Activated gamma-delta T cell (primary cell): ENCODE results near the gene HMGCS2.

ENCODE experiments used
- DNase-seq: peaks from one replicate; lab custom pipeline; 2025; lab: John Stamatoyannopoulos, UW

HMGCS2 gene

DNA sequence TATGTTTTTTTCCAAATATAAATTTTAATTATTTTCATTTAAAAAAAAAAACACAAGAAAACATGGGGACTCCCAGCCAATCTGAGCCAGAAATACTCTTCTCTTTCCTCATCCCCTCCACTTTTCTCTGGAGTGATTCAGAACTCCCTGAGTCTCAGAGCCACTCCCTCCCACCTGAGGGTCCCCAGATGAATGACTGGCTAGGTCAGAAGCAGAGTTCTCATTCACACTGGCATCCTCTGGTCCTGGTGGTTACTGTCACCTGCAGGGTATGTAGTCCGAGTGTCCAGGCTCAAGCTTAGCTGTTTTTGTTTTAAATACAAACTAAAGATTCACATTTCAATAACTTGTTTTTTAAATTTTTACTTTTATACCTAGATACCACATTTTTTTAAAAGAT, 6.3 kb downstream of the HMGCS2 start:
- no peak for DNase-seq

DNA sequence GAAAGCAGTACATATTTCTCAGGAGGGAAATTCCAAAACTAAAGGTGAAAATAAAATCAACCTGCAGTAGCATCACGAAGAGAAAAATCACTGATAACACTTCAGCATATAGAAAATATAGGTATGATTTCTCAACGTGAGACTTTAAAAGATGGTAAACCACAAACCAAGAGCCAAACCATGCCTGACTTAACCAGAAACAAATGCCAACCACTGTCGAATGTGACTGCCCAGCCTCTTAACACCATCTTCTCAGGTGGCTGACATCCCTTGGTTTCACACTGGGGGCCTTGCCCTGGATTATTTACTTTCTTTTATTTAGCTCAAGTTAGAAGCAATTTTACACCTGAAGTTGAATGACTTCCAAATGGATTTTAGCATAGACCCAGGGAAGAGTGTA, 10.1 kb downstream of the HMGCS2 start:
- DNase-seq, result no peak

GRCh38 chr1:119752592-119752991, 16.1 kb downstream of the HMGCS2 start:
- no peak for DNase-seq

GRCh38 chr1:119748040-119748439, 20.7 kb downstream of the HMGCS2 start:
- no peak for DNase-seq

GRCh38 chr1:119747451-119747850, 21.3 kb downstream of the HMGCS2 start:
- no peak for DNase-seq

DNA sequence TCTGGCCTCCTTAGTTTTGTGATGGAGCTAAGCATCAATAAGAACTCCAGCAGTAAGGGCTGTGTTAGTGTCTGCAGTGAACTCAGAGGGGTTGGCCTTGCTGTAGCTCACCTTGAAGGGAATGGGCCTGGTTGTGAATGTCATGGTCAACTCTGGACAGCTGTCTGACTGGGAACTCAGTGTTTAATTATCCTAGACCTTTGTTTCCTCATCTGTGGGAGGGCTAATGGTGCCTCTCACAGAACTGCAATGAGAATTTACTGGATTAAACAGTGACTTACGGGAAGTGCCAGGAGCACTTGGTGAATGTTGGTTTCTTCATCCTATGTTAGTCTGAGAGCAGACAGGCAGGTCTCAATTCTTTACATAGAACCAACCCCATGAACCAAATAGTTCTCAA, 23.7 kb downstream of the HMGCS2 start:
- no peak for DNase-seq

GRCh38 chr1:119744598-119744942, 24.1 kb downstream of the HMGCS2 start:
- no peak for DNase-seq

DNA sequence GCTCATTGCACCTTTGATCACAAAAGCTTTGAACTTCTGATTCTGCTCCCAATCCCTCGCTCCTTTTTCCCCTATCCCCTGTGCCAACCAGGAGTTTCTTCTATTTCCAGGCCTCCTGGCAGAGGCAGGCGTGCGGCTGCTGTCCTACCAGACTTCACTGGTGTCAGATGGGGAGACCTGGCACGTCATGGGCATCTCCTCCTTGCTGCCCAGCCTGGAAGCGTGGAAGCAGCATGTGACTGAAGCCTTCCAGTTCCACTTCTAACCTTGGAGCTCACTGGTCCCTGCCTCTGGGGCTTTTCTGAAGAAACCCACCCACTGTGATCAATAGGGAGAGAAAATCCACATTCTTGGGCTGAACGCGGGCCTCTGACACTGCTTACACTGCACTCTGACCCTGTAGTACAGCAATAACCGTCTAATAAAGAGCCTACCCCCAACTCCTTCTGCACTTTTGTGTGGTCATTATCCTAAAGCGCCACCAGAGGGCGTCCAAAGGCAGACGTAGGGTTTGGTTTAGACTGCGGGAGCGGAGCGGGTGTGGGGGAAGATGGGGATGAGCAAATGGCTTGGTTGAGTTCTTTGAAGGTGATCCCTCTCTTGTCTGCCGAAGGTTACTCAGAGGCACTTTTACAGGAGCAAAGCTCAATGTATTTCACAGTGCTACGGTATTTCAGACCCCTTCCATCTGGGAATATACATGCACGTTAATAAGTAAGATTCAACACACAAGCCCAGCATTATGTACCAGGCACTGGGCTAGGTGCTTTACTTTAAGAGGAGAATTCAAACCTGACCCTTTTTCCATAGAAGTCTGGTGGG, 24.7 kb downstream of the HMGCS2 start:
- DNase-seq, result no peak

DNA sequence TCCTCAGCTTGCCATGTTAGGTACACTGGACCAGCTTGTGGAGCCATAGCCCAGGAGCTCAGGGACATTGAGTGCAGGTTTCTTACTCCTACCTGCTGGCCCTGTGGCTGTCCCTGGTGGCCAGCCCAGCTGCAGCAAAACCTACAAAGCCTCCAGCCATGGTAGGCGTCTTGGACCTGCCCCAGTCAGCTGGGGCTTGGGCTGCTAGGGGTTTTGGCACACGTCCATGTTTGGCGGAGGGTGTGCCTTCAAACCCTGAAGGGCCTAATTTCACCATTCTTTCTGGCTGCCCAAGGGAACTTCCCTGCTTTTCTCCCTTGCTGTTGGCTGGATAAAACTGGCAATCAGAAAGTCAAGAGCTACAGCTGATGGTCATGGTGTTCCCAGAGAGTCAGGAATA, 25.4 kb downstream of the HMGCS2 start:
- no peak for DNase-seq

DNA sequence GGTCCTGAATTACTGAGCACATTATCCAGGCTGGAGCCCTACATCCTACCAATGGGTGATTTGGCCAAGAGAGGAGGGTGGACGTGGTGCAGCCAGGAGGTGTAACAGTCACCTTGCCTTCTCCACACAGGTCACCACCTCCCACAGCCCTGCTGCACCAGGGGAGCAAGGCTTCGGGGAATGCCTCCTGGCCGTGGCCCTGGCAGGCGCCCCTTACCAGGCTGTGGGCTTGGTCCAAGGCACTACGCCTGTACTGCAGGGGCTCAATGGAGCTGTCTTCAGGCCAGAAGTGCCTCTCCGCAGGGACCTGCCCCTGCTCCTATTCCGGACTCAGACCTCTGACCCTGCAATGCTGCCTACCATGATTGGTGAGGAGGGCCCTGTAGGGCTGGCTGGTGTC, 26.0 kb downstream of the HMGCS2 start:
- no peak for DNase-seq

DNA sequence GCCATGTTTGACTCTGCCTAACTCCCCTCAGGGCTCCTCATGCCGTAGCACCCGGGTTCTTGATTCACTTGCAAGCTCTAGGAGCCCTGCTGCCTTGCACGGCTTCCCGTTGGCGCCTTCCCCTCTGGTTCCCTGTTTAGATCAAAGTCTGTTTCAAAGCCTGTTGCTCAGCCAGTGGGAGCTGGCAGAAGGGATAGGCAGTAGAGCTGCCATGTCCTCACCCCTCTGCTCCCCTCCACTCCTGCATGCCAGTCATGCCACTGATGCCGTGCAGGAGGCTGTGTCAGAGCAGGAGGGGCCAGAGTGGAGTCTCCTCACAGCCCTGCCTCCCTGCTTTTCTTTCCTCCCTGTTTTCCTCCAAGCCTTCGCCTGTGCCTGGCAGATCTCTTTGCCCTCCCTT, 26.5 kb downstream of the HMGCS2 start:
- DNase-seq, result no peak

GRCh38 chr1:119740896-119741780, 27.6 kb downstream of the HMGCS2 start:
- no peak for DNase-seq

DNA sequence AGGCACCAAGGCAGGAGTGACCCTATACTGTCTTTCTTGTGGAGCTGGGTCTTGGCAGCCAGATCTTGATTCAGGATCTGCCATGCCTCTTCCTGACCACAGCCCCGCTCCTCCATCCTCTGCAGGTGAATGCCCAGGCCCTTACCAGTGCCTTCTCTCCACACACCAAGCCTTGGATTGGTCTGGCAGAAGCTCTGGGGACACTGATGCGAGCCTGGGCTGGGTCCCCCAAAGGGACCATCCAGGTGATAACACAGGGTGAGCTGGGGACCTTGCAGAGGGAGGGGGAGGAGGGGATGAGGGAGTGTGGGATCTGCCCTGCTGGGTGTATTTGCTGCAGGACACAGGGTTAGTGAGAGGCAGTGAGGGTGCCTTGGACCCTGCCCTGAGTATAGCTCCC, 28.4 kb downstream of the HMGCS2 start:
- DNase-seq, result no peak

DNA sequence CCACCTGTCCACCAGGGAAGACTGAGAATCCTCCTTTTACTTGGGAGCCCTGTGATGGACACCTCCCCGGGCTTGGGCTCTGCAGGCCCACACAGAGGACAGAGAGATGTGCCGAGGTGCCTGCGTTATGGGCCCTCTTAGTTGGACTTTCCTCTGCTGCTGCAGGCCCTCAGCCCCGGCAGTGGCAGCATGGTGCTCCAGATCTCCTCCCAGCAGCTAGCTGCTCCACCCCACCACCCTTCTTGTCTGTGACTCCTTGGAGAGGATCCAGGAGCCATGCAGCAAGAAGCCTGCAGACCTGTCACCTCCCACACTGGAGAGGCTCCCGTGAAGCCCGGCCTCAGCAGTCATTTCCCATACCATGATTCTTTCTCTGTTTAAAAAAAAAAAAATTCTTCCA, 29.6 kb downstream of the HMGCS2 start:
- DNase-seq, result no peak

DNA sequence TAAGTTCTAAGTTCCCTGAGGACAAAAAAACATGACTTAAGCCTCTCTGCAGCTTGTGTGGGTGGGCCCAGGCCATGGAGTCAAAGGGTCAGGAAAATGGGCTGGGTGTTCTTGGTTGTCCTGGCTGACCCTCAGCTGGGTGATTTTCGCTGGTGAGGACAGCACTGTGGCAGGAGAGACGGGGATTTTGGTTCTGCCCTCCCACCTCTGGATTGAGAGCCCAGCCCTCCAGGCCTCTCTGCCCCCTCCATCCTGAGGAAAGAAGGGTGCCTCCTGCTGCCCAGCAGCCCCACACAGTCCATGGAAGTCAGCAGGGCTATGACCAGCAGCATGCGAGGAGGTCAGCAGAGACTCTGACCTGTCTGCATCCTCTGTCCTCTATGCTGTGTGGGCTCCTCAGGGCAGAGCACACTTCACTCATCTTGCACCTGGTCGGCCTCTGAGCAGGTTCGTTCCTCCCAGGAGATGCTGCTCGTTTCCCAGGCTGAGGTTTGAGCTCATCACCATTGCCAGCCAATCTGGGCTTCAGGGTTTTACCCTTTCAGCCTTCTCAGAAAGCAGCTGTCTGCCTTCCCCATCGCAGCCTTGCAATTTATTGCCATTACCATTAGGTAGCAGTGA, 30.5 kb downstream of the HMGCS2 start:
- no peak for DNase-seq

DNA sequence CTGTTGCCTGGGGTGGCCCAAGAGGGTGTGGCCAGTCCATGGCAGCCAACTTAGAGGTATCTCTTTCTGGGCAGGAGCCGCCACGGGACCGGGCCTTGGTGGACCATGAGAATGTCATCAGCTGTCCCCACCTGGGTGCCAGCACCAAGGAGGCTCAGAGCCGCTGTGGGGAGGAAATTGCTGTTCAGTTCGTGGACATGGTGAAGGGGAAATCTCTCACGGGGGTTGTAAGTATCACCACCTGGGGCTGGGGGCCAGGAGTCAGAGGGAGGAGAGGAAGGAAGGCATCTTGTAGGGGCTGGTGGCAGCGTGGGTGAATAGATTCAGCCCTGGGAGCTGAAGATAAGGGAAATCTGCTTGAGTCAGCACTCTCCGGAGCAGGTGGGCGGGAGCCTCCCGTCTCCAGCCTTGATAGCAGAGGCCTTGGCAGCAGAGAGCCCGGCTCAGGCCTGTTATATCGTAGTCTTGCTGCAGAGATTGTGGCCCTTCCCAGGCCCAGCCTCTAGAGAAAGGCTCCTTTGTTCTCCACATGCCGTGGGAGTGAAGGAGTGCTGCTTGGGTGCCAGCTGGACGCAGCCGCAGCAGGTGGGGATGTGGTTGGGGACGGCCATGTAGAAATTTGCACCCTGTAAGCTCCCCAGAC, 31.5 kb downstream of the HMGCS2 start:
- DNase-seq, result no peak

DNA sequence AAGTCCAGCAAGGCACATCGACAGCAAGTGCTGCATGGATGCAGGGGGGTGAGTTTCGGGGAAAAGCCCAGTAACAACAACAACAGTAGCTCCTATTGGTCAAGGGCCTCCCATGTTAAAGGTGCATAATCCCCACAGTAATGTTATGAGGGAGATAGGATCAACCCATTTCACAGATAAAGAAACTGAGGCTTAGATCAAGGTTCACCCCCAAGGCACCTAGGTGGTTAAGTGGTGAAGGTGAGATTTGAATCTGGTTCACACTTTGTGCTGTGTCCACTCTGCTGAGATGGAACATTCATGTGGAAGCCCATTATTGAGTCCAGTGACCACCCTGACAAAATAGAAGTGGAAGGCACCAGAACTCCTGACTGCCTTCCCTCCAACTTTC, 32.1 kb downstream of the HMGCS2 start:
- no peak for DNase-seq

DNA sequence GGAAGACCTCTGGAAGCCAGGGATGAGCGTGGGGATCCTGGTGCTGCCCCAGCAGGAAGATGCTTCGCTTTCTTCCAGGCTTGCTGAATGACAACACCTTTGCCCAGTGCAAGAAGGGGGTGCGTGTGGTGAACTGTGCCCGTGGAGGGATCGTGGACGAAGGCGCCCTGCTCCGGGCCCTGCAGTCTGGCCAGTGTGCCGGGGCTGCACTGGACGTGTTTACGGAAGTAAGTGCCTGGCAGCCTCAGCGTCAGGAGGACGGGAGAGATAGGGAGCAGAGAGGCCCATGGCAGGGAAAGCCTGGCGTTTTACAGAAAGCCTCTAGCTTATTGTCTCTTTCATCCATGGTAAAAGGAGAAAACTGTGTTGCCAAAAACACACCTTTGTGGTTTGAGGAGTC, 33.5 kb downstream of the HMGCS2 start:
- DNase-seq, result no peak

GRCh38 chr1:119733754-119734153, 35.0 kb downstream of the HMGCS2 start:
- DNase-seq, result no peak

GRCh38 chr1:119732465-119733168, 36.1 kb downstream of the HMGCS2 start:
- no peak for DNase-seq

DNA sequence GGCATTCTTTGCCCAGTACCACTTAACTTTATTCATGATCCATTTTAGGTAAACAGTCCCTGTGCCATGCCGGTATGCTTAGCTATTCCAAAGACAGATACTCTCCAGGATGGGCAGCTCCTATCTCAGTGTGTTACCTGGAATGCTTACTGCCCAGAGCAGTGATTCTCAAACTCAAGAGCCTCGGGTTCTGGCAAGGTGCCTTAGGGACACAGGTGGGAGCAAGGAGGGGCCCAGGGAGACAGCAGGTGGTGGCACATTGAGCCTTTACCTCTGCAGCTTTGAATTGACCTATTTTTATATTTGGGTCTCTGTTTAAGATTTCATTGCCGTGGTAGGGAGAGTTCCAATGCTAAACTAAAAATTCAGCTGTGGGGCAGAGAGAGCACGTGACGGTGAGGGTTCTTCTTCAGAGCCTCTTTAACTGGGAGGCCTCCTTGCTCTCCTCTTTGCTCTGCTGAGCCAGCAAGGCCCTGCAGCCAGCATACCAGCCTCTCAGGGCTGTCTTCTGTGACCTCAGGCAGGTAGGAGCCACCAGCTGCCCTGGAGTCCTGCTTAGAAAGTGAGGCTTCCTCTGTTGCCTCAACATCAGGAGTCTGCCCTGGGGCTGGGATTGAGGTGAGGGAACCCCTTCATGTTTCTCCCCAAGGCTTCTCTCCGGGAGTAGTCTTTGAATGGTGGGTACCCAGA, 36.8 kb downstream of the HMGCS2 start:
- DNase-seq, result no peak
